Measurements from ENCODE around the gene SPI1. TPM values are rescaled to one million over a fixed set of nuclear protein-coding genes. Genes with fewer than 3 reads are reported as not detected.
"Not testable (repeated sequence)": the region's sequence is repeated elsewhere in the genome, so short reads cannot be mapped to it uniquely, and the experiment has no call there.

Gene SPI1
- total and polyA plus RNA-seq, 2 donors (not counting 3 experiments of a cell fraction or from before 2014, with no cell fraction given): not detected

DNA sequence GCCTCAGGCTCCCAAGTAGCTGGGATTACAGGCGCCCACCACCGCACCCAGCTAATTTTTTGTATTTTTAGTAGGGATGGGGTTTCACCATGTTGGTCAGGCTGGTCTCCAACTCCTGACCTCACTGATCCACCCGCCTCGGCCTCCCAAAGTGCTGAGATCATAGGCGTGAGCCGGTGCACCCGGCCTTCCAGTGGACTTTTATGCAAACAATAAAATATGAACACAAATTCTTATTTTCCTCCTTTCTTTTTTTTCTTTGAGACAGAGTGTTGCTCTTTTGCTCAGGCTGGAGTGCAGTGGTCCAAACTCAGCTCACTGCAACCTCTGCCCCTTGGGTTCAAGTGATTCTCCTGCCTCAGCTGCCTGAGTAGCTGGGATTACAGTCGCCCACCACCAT, 61.8 kb downstream of the SPI1 start:
- H3K9me1 ChIP-seq (replicated peaks; ENCODE audit: control insufficient read depth, extremely low read depth, insufficient read depth, low read length); DNase-seq (ENCODE audit: low read depth, low spot score); H3K4me3 ChIP-seq (replicated peaks in 1 of 3; ENCODE audit: insufficient read depth in 1 of 3, low read depth in 1 of 3, low read length in 3 of 3); POLR2A ChIA-PET; H3K4me1 ChIP-seq (ENCODE audit: control insufficient read depth, extremely low read depth, insufficient read depth, low read length); H3K27ac ChIP-seq (ENCODE audit: insufficient read depth, low read depth, low read length); H3K9me3 ChIP-seq (replicated peaks; ENCODE audit: control insufficient read depth, insufficient read depth, low read length); intact Hi-C loops (cut with micrococcal nuclease); H2AFZ ChIP-seq (ENCODE audit: low read depth, low read length); H3K4me2 ChIP-seq (ENCODE audit: insufficient read depth, low read length); H3K27me3 ChIP-seq (ENCODE audit: control insufficient read depth in 2 of 2, insufficient read depth in 2 of 2, low read length in 2 of 2); H3K9ac ChIP-seq (replicated peaks; ENCODE audit: extremely low read depth, insufficient read depth, low read length); BruUV-seq (replicated peaks); dilution Hi-C loops (cut with MboI; ENCODE audit: extremely low pct_ligation_motif_present, low sequenced_read_pairs); CTCF ChIA-PET; H3K79me2 ChIP-seq (ENCODE audit: control insufficient read depth, insufficient read depth, low read length); FAIRE-seq; H4K20me1 ChIP-seq (replicated peaks; ENCODE audit: control insufficient read depth, extremely low read depth, insufficient read depth, low read length): not testable (repeated sequence)
- H3K36me3 ChIP-seq (ENCODE audit: control insufficient read depth in 2 of 2, extremely low read depth in 1 of 2, insufficient read depth in 2 of 2, low read length in 2 of 2): peaks cover 12 to 19% of the 10 kb centered on the region in 2 experiments

DNA sequence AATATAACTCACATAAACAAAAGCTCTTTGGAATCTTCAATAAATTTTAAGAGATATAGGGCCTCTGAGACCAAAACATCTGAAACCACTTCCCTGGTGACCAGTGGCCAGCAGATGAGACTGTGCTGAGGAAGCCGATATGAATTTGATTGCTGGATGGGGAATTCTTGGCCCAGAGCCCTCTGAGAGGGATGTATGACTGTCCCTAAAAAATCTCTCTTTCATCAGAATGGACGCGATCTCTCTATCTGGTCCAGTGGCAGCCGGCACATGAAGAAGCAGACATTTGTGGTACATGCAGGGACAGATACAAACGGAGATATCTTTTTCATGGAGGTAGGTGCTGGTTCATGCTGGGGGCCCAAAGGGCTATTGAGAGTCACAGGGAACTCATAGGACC, 63.4 kb downstream of the SPI1 start:
- CTCF ChIA-PET: interaction anchor here (1.1 to 1.6 kb wide), 2 partner anchors 15 to 40 kb away, joined by 4 to 8 read pairs; no protein-coding TSS in a partner anchor
- intact Hi-C loops (cut with micrococcal nuclease): loop anchor here (5.0 kb wide), 1 partner anchor 32 kb away; no protein-coding TSS in a partner anchor
- DNase-seq (ENCODE audit: low read depth, low spot score) (no peak), FAIRE-seq (no peak)
- no TSS peak for BruUV-seq (replicated peaks)
- dilution Hi-C loops (cut with MboI; ENCODE audit: extremely low pct_ligation_motif_present, low sequenced_read_pairs): no loop called here
- no peak overlapping the region for H3K27ac ChIP-seq (ENCODE audit: insufficient read depth, low read depth, low read length)
- no peaks in the 10 kb centered on the region for H3K9me3 ChIP-seq (replicated peaks; ENCODE audit: control insufficient read depth, insufficient read depth, low read length)
- POLR2A ChIA-PET: no interaction called here
- H4K20me1 ChIP-seq (replicated peaks; ENCODE audit: control insufficient read depth, extremely low read depth, insufficient read depth, low read length): no peaks in the 10 kb centered on the region
- no peak overlapping the region for H3K9ac ChIP-seq (replicated peaks; ENCODE audit: extremely low read depth, insufficient read depth, low read length)
- no peak for TF ChIP-seq MYC (IDR thresholded peaks at IDR 0.05; ENCODE audit: low read depth, low read length)
- TF ChIP-seq, protein P1, sequence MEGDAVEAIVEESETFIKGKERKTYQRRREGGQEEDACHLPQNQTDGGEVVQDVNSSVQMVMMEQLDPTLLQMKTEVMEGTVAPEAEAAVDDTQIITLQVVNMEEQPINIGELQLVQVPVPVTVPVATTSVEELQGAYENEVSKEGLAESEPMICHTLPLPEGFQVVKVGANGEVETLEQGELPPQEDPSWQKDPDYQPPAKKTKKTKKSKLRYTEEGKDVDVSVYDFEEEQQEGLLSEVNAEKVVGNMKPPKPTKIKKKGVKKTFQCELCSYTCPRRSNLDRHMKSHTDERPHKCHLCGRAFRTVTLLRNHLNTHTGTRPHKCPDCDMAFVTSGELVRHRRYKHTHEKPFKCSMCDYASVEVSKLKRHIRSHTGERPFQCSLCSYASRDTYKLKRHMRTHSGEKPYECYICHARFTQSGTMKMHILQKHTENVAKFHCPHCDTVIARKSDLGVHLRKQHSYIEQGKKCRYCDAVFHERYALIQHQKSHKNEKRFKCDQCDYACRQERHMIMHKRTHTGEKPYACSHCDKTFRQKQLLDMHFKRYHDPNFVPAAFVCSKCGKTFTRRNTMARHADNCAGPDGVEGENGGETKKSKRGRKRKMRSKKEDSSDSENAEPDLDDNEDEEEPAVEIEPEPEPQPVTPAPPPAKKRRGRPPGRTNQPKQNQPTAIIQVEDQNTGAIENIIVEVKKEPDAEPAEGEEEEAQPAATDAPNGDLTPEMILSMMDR (IDR thresholded peaks at IDR 0.05; ENCODE audit: extremely low read depth in 1 of 2, insufficient read depth in 1 of 2, low read depth in 1 of 2, low read length in 2 of 2): no peak
- no peak for TF ChIP-seq EZH2 (IDR thresholded peaks at IDR 0.05; ENCODE audit: borderline replicate concordance, low read depth, low read length, severe bottlenecking)
- no peak for TF ChIP-seq JUN (IDR thresholded peaks at IDR 0.05; ENCODE audit: borderline replicate concordance, insufficient read depth, insufficient read length, low read depth)
- no peak for TF ChIP-seq POLR2A (IDR thresholded peaks at IDR 0.05; ENCODE audit: low read depth, low read length)
- no peak for TF ChIP-seq FOS (IDR thresholded peaks at IDR 0.05; ENCODE audit: borderline replicate concordance, insufficient read depth, low read length)
- TF ChIP-seq, protein P2, sequence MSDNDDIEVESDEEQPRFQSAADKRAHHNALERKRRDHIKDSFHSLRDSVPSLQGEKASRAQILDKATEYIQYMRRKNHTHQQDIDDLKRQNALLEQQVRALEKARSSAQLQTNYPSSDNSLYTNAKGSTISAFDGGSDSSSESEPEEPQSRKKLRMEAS (IDR thresholded peaks at IDR 0.05; ENCODE audit: insufficient read depth, insufficient read length): no peak
- TF ChIP-seq POLR2AphosphoS5 (IDR thresholded peaks at IDR 0.05; ENCODE audit: insufficient read depth, low read depth, low read length): no peak
- H3K36me3 ChIP-seq (ENCODE audit: control insufficient read depth in 2 of 2, extremely low read depth in 1 of 2, insufficient read depth in 2 of 2, low read length in 2 of 2): peaks cover 12 to 23% of the 10 kb centered on the region in 2 experiments
- no peaks in the 10 kb centered on the region for H3K27me3 ChIP-seq (ENCODE audit: control insufficient read depth in 2 of 2, insufficient read depth in 2 of 2, low read length in 2 of 2)
- H3K79me2 ChIP-seq (ENCODE audit: control insufficient read depth, insufficient read depth, low read length): no peaks in the 10 kb centered on the region
- H3K4me1 ChIP-seq (ENCODE audit: control insufficient read depth, extremely low read depth, insufficient read depth, low read length): no peaks in the 10 kb centered on the region
- H3K4me2 ChIP-seq (ENCODE audit: insufficient read depth, low read length): no peak overlapping the region
- H3K9me1 ChIP-seq (replicated peaks; ENCODE audit: control insufficient read depth, extremely low read depth, insufficient read depth, low read length): no peaks in the 10 kb centered on the region
- H3K4me3 ChIP-seq (replicated peaks in 1 of 3; ENCODE audit: insufficient read depth in 1 of 3, low read depth in 1 of 3, low read length in 3 of 3): no peak overlapping the region
- H2AFZ ChIP-seq (ENCODE audit: low read depth, low read length): no peak overlapping the region
